Body of pancreas (tissue), 4 donors: ENCODE measurements around the gene TMEM129.

Source experiments
- POLR2A ChIP-seq, 3 donors: fragments of 450-650 bp; IDR thresholded peaks; one replicate each; pipeline ENCODE4 v1.6.1; 2016; ENCODE audit warnings: antibody characterized with exemption in 3 of 3, mild to moderate bottlenecking in 2 of 3
- TF ChIP-seq, protein P1 (sequence below), 7 experiments: fragments of 450-650 bp in 4 of 7; fragments of 200-600 bp in 3 of 7; sonication (generic) in 3 of 7; IDR thresholded peaks; one replicate each; pipeline ENCODE4 v1.5.1; 2016 to 2019; ENCODE audit warnings: antibody characterized with exemption in 7 of 7

- TF ChIP-seq, protein P1, sequence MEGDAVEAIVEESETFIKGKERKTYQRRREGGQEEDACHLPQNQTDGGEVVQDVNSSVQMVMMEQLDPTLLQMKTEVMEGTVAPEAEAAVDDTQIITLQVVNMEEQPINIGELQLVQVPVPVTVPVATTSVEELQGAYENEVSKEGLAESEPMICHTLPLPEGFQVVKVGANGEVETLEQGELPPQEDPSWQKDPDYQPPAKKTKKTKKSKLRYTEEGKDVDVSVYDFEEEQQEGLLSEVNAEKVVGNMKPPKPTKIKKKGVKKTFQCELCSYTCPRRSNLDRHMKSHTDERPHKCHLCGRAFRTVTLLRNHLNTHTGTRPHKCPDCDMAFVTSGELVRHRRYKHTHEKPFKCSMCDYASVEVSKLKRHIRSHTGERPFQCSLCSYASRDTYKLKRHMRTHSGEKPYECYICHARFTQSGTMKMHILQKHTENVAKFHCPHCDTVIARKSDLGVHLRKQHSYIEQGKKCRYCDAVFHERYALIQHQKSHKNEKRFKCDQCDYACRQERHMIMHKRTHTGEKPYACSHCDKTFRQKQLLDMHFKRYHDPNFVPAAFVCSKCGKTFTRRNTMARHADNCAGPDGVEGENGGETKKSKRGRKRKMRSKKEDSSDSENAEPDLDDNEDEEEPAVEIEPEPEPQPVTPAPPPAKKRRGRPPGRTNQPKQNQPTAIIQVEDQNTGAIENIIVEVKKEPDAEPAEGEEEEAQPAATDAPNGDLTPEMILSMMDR (IDR thresholded peaks at IDR 0.05) = no peak
- no peak for TF ChIP-seq POLR2A (IDR thresholded peaks at IDR 0.05)
Measured at GRCh38 chr4:1767061-1767769, 46.1 kb upstream of the TMEM129 start.
